Left hindlimb (tissue), 1 donor: Measurements from ENCODE around the gene SIGLEC12.

Experiments used
- DNase-seq: peaks from one replicate; pipeline ENCODE4 v3.0.0-alpha.2; 2018

The SIGLEC12 gene

DNA sequence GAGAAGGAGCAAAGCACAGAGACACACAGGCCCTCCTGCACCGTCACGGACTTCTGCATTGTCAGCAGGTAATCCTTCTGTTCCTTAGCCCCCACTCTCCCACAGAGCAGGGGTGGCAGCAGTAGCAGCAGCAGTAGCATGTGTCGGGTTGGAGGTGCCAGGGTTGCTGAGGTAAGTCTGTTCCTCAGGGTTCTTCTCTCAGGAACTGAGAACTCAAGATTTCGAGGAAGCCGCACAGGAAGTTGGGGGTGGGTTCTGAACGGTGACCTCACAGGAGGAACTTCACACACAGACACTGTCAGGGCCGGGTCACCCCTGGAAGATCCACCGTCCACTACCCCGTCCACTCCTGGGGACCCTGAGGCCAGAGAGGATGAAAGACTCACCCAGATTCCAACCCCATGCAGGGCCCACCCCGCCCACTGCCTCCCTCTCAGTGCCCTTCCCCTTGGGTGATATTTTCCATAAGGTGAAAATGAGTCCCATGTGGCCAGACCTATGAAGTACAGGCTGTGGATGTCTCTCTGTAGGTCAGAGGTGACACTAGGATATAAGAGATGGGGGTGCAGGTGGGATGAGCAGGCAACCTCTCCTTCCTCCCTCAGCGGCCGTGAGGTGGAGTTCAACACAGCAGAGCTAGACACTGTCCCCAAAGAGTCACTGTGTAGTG is at the start of gene SIGLEC12:
SIGLEC12 (minus strand) TSS at position 207 of the 670 bp plus-strand sequence; CDS start at position 140, 67 bp downstream.
- no peak for DNase-seq

DNA sequence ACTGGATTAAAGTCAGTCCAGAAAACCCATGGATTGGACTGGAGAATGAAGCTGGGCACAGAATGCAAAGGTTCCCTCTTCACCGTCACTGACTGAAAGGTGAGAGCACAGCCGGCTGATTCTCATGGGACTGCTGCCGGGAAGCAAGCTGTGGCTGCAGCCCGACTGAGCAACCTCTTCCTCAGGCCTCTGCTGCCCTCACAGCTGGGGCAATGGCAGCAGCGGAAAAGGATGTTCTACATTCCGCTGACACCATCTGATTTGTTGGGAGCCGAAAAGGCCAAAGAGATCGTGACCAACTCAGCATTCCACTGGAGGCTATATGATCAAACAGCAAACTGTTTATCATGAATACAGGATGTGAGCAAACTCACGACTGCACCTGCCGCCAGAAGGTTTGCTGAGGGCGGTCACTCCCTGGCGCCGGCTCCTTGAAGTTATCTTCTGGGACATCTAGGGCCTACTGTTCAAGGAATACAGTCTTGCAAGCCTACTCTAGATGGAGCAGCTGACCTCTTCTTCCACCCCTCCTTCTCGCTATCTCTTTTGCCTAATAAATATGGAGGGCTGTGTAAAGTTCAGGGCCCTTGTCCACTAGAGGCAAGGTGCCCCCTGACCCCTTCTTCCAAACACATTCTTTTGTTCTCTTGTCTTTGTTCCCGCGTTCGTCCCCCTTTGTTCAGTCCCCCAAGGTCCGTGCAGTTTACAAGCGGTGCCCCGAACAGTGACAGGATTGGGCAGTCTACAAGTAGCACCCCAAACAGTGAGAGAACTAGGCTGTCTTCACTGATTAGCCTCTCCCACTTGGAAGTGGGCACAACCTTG is 49.5 kb upstream of the SIGLEC12 start:
- no peak for DNase-seq

DNA sequence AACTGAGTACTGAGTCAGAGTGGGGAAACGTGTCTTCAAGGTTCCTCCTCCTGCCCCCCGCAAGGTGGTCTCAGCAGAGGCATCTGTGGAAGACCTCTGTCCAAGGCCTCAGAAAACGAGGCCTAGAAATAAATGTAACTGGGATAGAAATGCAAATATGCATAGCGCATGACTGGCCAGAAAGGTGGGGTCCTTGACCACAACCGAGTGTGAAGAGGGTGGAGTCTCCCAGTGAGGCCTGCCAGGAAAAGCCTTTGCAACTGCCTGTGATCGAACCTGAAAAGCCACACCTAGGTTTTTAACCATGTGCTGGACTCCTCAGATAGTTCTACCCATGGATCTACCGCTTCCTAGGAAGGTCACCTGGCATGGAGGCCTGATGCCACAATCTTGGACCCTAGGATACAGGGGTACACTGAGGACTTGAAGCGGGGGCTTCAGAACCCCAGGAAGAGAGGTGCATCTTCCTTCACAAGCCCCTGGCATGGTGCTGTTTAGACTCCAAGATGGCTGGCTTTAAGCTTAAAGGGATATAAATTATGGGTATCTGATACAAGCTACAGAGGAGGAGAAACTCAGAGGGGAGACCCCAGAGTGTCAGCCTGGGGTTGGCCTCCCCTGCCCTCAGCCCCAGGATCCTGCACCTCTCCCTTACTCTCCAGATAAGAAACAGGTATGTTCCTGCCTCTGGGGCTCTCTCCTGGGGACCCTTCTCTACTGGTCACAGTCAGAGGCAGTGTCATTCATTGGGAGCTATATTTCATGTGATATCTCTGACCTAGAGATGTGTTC is 48.1 kb upstream of the SIGLEC12 start:
- no peak for DNase-seq

DNA sequence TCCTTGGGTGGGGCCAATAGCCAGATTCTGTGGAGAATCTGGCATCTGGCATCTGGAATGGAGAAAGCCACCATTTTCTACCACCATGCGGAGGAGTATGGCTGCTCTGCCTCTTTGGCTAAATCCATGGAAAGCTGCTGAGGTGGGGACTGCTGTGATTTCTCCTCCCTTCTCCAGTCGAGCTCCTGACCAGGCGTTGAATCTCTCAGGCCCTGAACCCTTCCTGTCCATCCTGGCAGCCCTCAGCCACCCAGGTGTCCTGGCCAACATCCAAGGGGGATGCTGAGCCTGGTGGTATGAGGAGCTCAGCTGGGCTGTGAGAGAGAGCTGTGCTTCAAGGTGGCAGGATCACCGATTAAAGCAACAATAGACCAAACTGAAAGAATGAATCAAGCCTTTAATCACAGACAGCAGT is 47.3 kb upstream of the SIGLEC12 start:
- DNase-seq, result no peak

DNA sequence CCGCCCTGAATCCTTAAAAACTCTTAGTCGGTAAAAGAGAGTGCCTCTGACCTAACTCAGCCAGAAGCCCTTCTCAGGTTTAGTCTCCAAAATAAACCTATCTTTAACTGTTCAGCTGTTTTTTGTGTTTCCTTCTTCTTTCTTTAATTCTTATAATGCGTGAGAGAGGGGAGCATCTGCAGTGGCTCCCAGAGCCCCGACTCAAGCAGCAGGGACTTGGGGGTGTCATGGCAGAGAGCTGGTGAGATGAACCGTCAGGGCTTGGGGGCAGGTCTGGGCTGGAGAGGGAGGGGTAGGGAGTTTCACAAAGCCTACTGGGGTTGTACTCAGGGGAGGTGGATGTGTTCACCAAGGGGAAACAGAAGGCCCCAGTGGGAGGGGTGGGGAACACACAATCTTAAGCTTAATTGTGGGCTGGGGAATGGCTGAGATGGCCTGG is 46.6 kb upstream of the SIGLEC12 start:
- no peak for DNase-seq

- no peak for DNase-seq
Measured at GRCh38 chr19:51547397-51548212, 46.0 kb upstream of the SIGLEC12 start.

- DNase-seq, result no peak
Measured at GRCh38 chr19:51546650-51547396, 45.2 kb upstream of the SIGLEC12 start.

DNA sequence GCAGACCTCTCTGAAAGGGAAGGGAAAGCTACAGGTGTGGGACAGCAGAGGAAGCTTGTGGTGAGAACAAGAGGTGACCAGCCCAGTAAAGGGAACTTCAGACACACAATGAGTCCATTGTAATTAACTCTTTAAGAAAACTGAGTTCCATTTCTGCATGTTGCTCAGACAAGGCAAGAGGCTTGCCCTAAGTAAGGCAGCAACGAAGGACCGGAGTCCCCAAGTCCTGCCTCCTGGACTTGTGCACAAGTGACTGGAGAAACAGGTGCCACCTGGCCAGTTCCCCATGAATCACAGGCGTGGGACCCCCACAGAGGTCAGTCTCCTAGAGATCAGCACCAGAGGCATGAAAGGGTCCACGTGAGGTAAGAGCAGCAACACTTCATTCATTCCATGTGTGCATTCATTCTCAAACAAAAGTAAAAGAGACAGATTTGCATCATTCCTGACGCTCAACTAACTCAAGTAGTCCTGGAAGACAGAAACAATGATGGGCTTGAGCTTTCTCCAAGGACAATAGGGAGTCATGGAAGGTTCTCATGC is 44.6 kb upstream of the SIGLEC12 start:
- no peak for DNase-seq

DNA sequence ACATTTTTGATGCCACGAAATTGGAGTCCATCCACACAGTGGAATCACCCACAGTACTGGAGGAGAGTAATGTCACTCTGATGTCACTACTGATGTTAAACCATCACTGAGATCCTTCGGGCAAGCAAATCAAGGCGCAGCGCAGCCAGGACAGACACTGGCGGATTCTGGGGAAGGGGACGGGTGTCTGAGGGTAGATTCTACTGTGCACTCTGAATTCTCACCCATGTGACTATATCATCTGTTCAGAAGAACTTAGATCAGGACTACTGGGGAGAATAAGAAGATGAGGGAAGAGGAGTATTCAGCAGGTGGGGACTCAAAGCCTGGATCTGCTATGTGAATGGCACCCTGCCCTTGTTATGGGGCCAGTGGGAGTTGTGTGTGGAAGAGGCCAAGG is 42.4 kb upstream of the SIGLEC12 start:
- no peak for DNase-seq

GRCh38 chr19:51542699-51543098 is 41.1 kb upstream of the SIGLEC12 start:
- no peak for DNase-seq

GRCh38 chr19:51541458-51542357 is 40.1 kb upstream of the SIGLEC12 start:
- DNase-seq, result no peak

DNA sequence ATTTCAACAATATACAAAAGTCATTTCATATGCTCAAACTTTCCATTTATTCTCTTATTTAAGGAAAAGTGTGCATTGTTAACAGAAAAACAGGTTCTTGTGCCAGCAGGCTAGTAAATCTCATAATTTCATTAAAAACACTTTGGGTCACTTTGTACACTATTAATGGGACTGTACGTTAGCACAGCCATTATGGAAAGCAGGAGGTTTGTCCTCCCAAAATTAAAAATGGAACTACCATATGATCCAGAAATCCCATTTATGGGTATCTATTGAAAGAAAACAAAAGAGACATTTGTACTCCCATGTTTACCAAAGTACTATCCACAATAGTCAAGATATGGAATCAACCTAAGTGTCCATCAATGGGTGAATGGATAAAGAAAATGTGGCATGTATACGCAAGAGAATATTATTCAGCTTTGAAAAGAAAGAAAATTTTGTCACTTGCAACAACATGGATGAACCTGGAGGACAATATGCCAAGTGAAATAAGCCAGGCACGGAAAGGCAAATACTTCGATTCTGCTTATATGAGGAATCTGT is 38.3 kb upstream of the SIGLEC12 start:
- DNase-seq, result no peak

- DNase-seq, result no peak
Measured at GRCh38 chr19:51535535-51535934, 33.9 kb upstream of the SIGLEC12 start.

DNA sequence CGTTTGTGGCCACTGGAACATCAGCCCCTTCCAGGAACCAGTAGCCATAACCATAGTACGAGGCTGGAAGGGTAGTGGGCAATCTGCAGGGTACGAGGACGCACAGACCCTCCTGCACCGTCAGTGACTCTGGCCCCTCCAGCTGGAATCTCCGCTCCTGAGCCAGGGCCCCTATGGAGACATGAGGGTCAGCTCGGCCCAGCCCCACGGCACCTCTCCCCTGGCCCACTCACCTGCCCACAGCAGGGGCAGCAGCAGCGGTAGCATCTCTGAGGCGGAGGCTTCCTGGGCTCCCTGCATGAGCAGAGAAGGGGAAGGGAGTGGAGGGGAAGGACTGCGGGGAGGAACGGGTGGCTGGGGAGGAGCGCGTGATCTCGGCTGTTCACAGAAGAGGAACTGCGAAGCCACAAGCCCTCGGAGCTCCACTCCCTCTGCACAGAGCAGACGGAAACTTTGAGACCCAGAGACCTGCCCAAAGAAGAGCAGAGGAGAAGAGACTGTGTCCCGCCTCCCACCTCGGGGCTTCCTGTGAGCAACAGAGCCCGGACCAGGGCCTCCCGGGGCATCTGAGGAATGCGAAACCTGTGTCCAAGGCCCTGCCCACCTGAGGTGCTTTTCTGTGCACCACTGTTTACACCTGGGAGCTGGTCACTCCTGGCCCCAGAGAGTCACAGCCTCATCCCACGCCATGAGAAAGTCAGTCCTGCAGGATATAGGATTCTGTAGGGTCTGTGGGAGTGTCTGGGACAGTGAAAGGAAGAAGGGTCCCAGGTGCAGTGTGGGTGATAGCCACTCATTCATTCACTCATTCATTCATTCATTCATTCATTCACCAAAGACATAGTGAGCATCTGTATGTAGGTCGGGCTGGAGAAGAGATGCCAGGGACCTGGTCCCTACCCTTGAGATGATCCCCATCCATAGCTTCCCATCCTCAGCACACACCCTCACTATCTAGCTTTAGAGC is 30.0 kb upstream of the SIGLEC12 start, which contains the start of gene SIGLEC6:
SIGLEC6 (minus strand) TSS at position 322 of the 967 bp plus-strand sequence; CDS start at position 300, 22 bp downstream.
- DNase-seq, result no peak

- DNase-seq, result no peak
Measured at GRCh38 chr19:51530616-51531015, 29.0 kb upstream of the SIGLEC12 start.

DNA sequence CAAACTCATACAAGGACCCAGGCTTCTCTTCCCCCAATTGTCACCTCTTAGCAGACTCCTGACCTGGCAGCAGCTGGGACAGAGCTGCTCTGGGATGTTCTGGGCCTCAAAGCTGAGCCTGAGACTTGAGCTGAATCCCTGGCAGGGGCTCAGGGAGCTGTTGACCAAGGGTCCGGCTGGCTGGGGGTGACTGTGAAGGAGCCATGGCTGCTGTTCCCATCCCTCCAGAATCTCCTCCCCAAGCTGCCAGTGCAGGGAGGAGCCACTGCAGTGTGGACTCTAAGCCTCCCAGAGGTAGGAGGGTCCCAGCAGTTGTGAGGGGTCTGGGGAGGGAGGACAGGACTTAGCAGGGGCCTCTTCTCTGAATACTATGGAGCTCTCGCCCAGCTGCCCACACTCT is 27.7 kb upstream of the SIGLEC12 start:
- DNase-seq, result no peak

DNA sequence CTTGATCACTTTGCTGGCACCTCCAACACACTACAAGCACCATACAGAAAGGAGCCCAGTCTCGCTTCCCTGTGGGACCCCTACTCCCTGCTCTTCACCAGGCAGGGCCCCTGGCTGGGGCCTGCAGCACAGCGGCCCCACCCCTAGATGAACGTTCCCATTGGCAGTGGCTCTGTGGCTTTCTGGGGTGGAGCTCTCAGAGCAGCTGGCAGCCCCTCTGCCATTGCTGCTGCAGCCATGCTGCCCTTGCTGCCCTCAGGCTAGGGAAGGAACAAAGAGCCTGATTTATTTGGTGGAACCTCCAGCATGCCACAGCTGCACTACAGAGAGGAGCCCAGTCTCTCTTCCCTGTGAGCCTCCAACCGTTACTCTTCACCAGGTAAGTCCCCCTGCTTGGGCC is 24.1 kb upstream of the SIGLEC12 start:
- no peak for DNase-seq

DNA sequence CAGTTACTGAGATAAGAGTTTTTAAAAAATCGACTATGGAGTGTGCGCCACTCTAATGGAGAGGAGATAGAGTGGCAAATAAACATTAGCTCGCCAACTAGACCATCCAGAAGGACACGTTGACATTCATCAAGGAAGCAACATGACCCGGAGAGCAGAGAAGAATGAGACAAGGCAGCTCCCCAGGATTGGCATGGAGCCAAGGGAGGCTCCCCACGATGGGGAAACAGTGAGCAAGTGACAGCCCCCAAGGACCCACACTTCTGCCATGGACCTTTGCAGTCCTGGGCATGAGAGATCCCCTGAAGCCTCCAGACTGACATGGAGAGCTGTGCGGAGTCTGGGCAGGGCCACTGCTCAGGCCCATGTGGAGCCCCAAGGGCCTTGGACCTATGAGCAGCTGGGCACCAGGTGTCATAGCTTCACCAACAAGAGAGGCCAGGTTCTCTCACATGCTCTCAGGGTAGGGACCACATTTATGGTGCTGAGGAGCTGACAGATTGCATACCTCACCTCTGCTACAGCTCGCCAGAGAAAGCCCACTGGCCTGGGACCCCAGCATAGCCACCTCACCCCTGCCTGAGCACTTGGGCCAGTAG is 23.2 kb upstream of the SIGLEC12 start:
- DNase-seq, result no peak
